Forelimb muscle (tissue), 1 donor: ENCODE measurements around the gene RPP40. TPM values are rescaled to one million over a fixed set of nuclear protein-coding genes. Genes with fewer than 3 reads are reported as not detected.
"Not testable (repeated sequence)": the region's sequence is repeated elsewhere in the genome, so short reads cannot be mapped to it uniquely, and the experiment has no call there.

Experiments used
- DNase-seq: peaks from one replicate; pipeline ENCODE4 v3.0.0-alpha.2; 2013; ENCODE audit warnings: low read depth
- polyA plus RNA-seq: library from polyadenylated mRNA; unstranded; fragments of 120-200 nt; gene quantifications from one replicate; pipeline ENCODE4 v1.2.1, GENCODE V29; 2013; ENCODE audit not compliant: insufficient read length

The RPP40 gene
- polyA plus RNA-seq, 1 donor = 12.5 TPM

DNA sequence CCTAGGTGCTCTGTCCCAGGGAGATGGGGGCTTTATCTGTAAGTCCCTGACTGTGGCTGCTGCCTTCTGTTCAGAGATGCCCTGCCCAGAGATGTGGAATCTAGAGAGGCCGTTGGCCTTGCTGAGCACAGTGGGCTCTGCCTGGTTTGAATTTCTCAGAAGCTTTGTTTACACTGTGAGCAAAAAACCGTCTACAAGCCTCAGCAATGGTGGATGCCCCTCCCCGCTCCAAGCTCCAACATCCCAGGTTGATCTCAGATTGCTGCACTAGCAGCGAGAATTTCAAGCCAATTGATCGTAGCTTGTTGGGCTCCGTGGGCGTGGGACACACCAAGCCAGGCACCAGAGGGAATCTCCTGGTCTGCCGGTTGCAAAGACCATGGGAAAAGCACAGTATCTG is 16.3 kb upstream of the RPP40 start:
- DNase-seq = no peak

DNA sequence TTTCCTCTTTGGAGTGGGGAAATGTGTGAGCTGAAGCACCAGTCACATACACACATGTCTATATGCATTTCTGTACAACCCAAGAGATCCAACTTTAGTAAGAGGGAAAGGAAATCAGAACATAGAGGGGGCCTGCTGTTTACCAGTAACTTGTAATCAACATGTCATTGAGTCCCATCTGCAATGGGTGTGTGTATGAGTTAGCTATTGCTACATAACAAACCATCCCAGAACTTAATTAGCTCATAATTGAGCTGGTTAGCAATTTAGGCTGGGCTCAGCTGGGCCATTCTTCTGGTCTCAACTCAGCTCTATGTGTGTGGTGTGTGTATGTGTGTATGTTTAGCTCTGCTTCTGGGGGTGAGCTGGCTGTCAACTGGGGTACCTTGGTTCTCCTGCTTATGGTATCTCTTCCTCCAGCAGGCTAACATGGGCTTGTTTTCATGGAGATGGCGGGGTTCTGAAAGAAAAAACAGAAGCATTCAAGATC is 10.3 kb upstream of the RPP40 start:
- no peak for DNase-seq

DNA sequence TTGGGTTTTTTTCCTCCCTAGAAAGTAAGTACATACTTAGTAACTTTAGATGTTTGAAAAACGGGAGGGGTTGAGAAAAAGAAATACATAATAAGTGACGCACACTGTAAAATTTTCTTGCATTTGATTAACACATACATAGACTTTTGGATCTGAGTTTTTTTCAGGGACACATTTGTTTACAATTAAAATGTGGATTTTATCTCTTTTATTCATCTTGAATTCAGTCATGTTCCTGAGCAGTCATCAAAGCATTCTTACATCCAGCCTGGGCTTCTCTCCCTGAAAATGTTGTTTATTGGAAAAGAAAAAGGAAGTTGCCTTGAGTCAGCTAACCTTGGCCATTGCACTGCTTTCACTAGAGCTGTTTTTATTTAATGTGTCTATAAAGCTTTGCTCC is 8.7 kb upstream of the RPP40 start:
- no peak for DNase-seq

DNA sequence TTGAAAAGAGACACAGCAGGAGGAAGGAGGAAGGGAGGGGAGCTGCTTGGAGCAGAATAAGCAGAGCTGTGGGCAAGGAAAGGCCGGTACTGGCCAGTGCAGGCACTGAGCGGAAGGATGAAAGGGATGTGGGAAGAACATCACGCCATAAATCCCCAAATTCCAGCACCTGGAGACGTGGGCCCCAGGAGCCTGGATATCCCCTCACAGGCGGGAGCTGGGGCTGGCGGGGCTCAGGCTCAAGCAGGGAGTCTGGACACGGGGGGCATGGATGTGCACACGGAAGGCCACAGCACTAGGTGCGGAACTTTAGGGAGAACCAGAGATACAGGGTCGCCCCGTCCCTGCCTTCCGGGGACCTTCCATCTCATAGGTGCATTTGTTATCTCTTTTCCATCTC is 7.5 kb upstream of the RPP40 start:
- no peak for DNase-seq

DNA sequence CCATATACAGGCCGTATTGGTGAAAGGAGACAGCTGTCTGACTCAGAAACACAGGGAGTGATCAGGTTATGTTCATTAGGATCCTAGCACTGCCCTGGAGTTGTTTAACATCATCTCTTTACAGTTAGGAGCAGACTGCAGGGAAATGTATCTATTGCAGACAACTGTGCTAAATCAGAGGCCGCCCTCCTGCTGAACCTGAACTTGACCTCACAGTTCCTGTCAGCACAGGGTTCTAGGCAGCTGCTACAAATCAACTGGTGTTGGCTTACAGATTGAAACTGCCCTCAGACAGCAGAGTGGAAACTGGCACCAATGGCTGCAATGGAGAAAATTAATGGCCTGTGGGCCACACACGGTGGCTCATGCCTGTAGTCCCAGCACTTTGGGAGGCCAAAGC is 3.7 kb upstream of the RPP40 start:
- DNase-seq = no peak

DNA sequence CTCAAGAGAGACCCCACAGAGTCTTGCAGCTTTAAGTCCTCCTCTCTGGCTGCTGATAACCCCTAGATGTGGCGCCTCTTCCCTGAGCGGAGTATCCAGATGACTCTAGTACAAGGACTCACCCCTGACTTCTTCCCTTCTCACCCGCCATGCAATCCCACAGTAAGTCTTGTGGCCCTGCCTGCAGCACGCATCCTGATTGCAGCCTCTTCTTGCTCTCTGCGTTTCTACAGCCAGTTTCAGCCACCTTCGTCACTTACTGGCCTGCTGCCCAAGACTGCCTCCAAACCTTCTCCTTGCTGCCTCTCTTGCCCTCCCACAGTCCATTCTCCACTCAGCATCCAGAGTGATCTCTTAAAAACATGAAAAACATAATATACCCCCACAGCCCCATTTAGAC is 2.4 kb upstream of the RPP40 start:
- no peak for DNase-seq

DNA sequence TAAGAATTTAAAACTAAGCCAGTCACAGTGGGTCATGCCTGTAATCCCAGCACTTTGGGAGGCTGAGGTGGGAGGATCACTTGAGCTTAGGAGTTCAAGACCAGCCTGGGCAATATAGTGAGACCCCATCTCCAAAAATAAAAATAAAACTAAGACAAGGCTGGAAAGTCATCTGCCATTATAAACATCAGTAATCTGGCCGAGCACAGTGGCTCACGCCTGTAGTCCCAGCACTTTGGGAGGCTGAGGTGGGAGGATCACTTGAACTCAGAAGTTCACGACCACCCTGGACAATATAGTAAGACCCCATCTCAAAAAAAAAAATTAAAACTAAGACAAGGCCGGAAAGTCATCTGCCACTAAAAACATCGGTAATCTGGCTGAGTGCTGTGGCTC is 1.2 kb upstream of the RPP40 start:
- DNase-seq = not testable (repeated sequence)

DNA sequence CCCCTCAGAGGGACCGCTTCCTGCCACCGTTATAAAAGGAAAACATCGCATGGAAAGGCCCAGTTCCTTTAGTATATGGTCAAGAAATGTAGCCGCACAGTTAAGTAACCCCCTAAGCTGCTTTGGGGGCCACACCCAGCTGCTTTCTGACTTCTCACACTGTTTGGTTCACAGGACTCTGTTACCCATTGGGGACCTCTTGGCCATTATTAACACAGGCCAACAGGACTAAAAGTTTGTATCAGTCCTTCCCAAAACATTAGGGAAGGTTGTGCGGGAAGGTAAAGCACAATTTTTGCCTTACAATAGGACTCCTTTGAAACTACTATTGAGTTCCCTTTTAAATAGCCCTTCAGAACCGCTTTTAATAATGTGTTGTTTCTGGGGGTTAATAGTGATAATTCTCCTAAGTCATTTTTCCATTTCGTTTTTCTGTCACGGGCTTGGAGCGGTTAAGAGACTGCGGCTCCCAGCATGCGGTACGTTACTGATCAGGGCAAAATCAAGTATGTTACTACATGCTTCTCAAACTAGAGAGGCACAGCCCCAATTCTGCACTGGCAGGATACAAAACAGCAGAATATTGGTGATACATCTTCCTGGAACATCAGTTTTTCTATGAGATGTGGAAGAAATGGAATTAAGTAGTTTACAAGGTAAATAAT is 668 bp upstream of the RPP40 start:
- no peak for DNase-seq

DNA sequence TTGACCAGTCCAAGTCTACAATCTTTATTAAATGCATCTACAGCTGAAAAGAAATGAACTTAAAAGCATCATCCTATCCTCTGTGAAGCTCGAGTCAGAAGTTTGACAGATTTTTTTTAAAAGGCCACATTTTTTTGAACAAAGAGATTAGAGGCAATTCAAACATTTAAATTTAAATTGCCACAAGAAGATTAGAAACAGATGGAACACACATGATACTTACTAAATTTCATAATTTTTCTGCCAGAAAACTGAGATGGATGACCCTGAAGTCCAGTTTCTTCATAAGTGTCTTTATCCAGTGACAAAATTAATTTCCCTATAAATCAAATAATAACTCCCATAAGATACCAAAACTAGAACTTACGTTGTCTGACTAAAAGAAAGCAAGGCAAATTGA is 4.3 kb downstream of the RPP40 start:
- no peak for DNase-seq

DNA sequence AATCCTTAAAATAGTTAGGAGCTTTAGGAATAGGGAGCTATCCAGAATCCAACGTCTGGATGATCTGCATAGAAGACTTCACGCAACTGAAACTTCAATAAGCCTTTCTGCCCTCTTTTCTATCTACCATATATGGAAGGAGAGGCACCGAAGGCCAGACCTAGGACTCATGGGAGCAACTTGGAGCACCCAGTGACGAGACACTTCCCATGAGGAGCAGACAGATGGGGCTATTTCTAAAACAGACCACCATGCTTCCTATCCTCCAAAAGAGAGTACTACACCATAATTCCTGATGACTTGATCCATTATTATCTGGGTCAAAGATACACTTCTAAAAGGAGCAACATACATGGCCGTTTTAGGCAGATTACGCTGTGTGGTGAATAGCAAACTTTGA is 6.0 kb downstream of the RPP40 start:
- DNase-seq = no peak

DNA sequence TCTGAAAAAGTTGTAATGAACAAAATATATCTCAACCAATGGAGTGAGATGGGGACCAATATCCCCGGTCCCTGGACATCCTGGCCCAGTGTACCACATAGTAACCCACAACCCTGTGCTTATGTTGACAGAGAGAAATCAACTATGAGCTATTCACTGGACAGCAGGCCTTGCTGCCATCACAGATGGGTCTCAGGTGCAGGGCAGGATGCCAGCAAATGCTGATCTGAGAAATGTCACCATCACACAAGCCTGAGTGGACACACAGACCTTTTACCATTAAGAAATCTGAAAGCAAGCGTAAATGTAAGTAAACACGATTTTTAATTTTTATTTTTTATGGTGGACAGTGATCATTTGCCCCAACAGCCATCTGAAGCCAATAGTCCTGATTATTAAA is 9.1 kb downstream of the RPP40 start:
- no peak for DNase-seq

DNA sequence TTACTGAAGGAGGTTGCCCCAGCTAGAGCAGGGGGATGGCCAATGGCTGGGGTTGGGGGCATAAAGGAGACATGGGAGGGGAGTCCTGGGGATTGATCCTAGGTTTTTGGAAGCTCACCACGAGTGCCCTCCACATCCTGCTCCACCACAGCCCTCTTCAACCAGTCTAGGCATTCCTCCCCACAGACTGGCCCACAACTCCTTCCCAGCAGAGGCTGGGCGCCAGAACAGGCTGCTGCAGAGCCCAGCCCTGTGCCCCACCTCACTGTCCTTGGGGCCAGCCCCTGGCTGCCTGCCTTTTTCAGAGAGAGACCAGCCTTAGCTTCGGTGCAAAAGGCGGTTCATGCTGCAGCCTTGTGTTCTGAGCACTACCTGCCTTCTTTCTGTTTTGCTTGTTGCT is 16.4 kb downstream of the RPP40 start:
- DNase-seq = no peak

DNA sequence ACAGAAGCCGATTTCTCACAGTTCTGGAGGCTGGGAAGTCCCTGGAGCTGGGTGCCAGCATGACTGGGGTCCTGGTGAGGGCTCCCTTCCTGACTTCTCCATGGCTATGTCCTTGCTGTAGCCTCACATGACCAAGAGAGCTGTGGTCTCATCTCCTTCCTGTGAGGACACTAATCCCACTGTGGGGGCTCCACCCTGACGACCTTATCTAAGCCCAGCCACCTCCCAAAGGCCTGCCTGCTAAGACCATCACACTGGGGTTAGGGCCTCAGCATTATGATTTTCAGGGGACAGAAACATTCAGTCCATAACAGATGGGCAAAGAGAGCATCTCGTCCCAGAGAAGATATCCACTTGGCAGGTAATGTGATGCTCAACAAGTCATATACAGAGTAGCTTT is 16.8 kb downstream of the RPP40 start:
- DNase-seq = no peak

DNA sequence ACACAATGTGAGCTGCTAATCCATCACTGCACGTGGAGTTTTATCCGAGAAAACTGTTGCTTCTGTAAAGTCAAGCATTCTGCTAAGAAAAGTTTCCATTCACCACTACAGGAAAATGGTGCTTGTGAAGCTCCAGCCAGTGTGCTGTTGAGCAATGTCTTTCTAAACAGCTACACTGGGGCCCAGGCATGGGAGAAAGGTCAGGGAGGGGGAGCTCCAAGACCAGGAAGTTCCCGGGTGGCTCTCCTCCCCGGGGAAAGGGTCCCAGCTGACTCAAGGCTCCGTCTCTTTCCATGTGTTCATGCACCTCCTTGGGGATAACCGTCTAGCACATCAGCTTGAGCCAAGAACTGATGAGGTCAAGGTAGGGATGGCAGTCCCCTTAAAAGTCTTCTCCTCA is 20.5 kb downstream of the RPP40 start:
- DNase-seq = no peak

DNA sequence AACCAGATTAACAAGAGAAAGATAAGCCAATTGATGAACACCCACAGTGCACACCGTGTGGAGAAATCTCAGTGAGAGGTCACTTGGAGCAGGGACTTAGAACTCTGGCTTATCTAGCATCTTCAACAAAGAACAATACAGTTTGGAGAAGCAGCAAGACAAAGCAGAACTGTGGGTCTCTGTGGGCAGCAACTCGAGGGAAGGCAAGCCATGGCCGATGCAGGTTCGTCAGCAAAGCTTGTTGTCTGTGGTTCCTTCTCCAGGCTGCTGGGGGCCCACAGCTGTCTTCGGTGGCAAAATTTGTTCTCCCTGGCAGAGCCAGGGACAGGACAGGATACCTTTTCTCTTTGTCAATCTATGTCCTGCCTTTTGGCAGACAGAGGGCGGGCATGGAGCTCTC is 22.1 kb downstream of the RPP40 start:
- DNase-seq = no peak

DNA sequence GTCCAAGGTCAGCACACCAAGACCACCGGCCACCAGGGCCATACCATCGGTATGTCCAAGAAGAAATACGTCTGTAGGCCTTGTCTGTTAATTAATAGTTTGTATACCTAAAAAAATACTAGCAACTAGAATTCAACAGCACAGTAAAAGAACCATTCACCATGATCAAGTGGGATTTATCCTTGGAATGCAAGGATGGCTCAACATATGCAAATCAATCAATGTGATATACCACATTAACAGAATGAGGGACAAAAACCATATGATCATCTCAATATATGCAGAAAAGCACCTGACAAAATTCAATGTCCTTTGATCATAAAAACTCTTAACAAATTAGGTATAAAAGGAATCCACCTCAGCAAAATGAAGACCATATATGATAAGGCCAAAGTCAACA is 24.4 kb downstream of the RPP40 start:
- DNase-seq = no peak

DNA sequence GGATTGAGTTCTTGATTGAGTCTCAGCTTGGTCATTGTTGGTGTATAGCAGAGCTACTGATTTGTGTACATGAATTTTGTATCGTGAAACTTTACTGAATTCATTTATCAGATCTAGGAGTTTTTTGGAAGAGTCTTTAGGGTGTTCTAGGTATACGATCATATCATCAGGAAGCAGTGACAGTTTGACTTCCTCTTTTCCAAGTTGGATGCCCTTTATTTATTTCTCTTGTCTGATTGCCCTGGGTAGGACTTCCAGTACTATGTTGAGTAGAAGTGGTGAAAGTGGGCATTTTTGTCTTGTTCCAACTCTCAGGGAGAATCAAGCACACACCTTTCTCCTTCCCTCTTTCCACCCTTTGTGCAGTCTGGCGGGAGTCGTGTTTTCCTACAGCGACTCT is 26.4 kb downstream of the RPP40 start:
- DNase-seq = no peak

DNA sequence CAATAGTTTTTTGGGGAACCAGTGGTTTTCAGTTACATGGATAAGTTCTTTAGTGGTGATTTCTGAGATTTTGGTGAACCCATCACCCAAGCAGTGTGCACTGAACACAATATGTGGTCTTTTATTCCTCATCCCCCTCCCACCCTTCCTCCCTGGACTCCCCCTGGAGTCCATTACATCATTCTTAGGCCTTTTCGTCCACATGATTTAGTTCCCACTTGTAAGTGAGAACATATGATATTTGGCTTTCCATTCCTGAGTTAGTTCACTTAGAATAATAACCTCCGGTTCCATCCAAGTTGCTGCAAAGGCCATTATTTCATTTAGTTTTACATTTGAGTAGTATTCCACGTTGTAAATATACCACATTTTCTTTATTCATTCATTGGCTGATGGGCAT is 28.3 kb downstream of the RPP40 start:
- peak; percentile 38 for DNase-seq

DNA sequence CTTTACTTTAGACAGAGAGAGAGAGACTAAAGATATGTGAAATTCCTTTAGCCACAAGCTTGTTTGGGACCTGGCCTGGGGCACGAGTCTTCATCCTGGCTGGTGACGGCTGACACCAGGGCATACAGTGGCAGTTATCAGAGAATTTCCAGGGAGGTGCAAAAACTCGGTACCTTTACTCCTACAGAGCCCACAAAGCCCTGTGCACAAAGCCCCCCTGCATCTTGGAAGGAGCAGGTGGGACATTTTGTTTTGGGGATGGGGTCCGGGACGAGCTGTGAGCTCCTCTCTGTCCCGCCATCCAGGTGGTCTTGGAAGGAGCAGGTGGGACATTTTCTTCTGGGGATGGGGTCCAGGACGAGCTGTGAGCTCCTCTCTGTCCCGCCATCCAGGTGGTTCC is 28.9 kb downstream of the RPP40 start:
- no peak for DNase-seq

DNA sequence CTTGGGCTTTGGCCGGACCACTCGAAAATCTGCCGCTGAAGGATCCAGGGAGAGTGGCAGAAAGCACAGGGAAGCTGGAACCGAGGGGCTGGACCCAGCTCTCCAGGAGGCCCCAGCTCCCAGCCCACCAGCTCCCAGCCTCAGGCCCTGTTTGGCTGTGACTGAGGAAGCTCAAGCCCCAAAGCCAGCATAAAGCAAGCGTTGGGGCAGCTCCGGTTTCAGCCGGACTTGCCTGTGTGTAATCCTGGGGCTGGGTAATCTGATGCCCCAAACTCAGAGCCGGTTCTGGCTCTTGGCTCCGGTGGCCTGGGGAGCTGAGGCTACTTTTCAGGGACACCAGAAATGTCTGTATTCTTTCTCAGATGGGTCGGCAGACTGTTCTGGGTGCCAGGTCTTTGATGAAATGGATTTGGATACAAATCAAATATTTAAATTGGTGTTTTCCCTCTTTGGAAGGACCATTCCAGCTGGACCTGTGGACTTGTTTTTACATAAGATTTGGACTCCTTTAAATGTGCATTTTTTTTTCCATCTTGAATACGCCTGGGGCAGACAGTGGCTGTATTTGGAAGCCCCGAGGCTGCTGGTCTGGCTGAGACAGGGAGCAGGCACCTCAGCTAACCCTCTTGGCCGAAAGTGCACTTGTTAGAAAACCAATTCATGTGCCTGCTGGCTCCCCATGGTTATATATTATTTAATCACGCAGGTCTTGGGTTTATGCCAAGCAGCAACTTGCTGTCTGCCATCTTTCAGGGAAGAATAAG is 29.7 kb downstream of the RPP40 start:
- peak; percentile 59 for DNase-seq

DNA sequence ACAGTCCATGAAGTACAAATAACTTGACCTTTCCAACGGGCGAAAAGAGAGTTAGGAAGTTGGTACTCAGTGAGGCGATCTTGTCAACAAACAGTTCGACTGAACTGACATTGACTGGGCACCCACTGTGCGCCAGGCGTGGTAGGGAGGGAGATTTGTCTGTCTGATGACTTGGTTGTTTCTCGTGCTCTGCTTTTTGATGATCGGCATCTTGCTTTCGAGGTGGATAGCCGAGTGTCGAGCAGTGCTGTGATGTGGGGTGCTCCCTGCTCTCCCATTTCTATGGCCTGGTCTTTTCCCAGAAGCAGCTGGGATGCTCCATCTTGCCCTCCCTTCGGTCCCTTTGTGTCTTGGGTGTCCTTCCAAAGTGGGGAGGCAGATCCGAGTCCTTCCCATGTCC is 30.4 kb downstream of the RPP40 start:
- DNase-seq = no peak

DNA sequence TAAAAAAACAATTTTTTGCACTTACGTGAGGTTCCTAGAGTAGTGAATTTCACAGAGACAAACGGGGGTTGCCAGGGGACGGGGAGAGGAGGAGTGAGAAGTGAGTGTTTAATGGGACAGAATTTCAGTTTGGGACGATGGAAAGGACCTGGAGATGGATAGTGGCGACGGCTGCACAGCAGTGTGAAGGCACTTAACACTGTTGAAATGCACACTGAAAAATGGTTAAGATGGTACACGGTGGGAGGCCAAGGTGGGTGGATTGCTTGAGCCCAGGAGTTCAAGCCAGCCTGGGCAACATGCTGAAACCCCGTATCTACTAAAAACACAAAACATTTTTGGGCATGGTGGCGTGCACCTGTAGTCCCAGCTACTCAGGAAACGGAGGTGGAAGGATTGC is 31.4 kb downstream of the RPP40 start:
- no peak for DNase-seq

DNA sequence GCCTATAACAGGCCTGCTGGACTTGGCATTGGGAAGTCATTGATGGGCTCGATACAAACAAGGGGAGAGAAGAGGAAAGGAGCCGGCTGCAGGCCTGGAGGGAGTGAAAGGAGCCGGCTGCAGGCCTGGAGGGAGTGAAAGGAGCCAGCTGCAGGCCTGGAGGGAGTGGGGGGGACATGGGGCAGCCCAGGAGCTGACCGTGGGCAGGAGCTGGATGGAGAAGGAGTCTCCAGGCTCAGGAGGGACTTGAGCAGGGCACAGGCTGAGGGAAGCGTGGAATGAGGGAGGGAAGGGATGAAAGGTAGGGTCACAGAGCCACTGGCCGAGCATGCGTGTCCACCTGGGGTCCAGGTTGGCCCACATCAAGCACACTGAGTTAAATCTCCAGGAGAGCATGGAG is 32.0 kb downstream of the RPP40 start:
- no peak for DNase-seq
